HepG2 (cell line): ENCODE results near the gene ENO1. TPM values are rescaled to one million over a fixed set of nuclear protein-coding genes. Genes with fewer than 3 reads are reported as not detected.

ENCODE experiments used
- ATF6 ChIP-seq: sonication (generic); formaldehyde crosslinking; conservative IDR thresholded peaks from 2 replicates; pipeline ENCODE4 v1.4.0; 2020; ENCODE audit warnings: missing genetic modification reagents
- BCL6 ChIP-seq: IDR thresholded peaks from 2 replicates; pipeline ENCODE4 v1.6.1; 2016; ENCODE audit warnings: missing genetic modification reagents, missing compliant biosample characterization
- BORCS8-MEF2B ChIP-seq: sonication (generic); formaldehyde crosslinking; IDR thresholded peaks from 2 replicates; pipeline ENCODE4 v1.8.0; 2022; ENCODE audit warnings: mild to moderate bottlenecking, missing genetic modification reagents
- GLI4 ChIP-seq: sonication (generic); formaldehyde crosslinking; IDR thresholded peaks from 2 replicates; pipeline ENCODE4 v1.5.1; 2020; ENCODE audit warnings: missing genetic modification reagents, mild to moderate bottlenecking, moderate library complexity, borderline replicate concordance
- HOXA9 ChIP-seq: sonication (generic); formaldehyde crosslinking; IDR thresholded peaks from 2 replicates; pipeline ENCODE4 v1.8.1; 2022; ENCODE audit warnings: missing genetic modification reagents, mild to moderate bottlenecking, moderate library complexity, borderline replicate concordance
- IRF2 ChIP-seq: IDR thresholded peaks from 2 replicates; pipeline ENCODE4 v1.6.1; 2018; ENCODE audit warnings: missing genetic modification reagents, missing compliant biosample characterization
- JUN ChIP-seq: sonication (generic); formaldehyde crosslinking; IDR thresholded peaks from 2 replicates; pipeline ENCODE4 v1.4.0; 2020; ENCODE audit warnings: mild to moderate bottlenecking, missing genetic modification reagents
- KLF16 ChIP-seq, 2 experiments: sonication (generic) in 1 of 2; formaldehyde crosslinking in 1 of 2; IDR thresholded peaks; 2 replicates each; pipeline versions ENCODE4 v1.6.1 to v1.8.0; 2016 to 2023; ENCODE audit warnings: missing genetic modification reagents in 2 of 2, missing compliant biosample characterization in 1 of 2
- NAIF1 ChIP-seq: sonication (generic); formaldehyde crosslinking; IDR thresholded peaks from 2 replicates; pipeline ENCODE4 v1.5.0; 2020; ENCODE audit warnings: mild to moderate bottlenecking, missing genetic modification reagents, borderline replicate concordance
- NONO ChIP-seq, 2 experiments: fragments of 450-650 bp in 1 of 2; sonication (generic) in 1 of 2; formaldehyde crosslinking in 1 of 2; IDR thresholded peaks in 1 of 2; conservative IDR thresholded peaks in 1 of 2; 2 replicates each; pipeline versions ENCODE4 v1.6.1 to v1.8.0; 2017 to 2022; ENCODE audit warnings: mild to moderate bottlenecking in 1 of 2, missing genetic modification reagents in 1 of 2, moderate library complexity in 1 of 2
- SKI ChIP-seq: fragments of 450-650 bp; IDR thresholded peaks from one replicate; pipeline ENCODE4 v1.6.1; 2018; ENCODE audit warnings: mild to moderate bottlenecking; ENCODE audit not compliant: partially characterized antibody
- SOX13 ChIP-seq, 3 experiments: fragments of 450-650 bp in 1 of 3; sonication (generic) in 1 of 3; formaldehyde crosslinking in 1 of 3; IDR thresholded peaks in 2 of 3; conservative IDR thresholded peaks in 1 of 3; 2 replicates each; pipeline versions ENCODE4 v1.5.0 to v1.6.1; 2016 to 2020; ENCODE audit warnings: antibody characterized with exemption in 1 of 3, mild to moderate bottlenecking in 1 of 3, missing compliant biosample characterization in 1 of 3, missing genetic modification reagents in 1 of 3, moderate library complexity in 1 of 3
- SOX6 ChIP-seq, 2 experiments: fragments of 450-650 bp in 1 of 2; sonication (generic) in 1 of 2; formaldehyde crosslinking in 1 of 2; IDR thresholded peaks; 2 replicates each; pipeline versions ENCODE4 v1.4.0 to v1.6.1; 2017 to 2020; ENCODE audit warnings: antibody characterized with exemption in 1 of 2, mild to moderate bottlenecking in 1 of 2, missing genetic modification reagents in 1 of 2
- SUZ12 ChIP-seq: fragments of 150-350 bp; IDR thresholded peaks from 2 replicates; pipeline ENCODE4 v1.6.1; 2014; ENCODE audit warnings: low read depth, low read length
- ZBTB2 ChIP-seq: sonication (generic); formaldehyde crosslinking; IDR thresholded peaks from 2 replicates; pipeline ENCODE4 v1.8.0; 2022; ENCODE audit warnings: low read depth, missing genetic modification reagents
- ZBTB7A ChIP-seq: sonication (generic); formaldehyde crosslinking; IDR thresholded peaks from 2 replicates; pipeline ENCODE4 v1.8.0; 2022; ENCODE audit warnings: mild to moderate bottlenecking, missing genetic modification reagents
- ZFP90 ChIP-seq: sonication (generic); formaldehyde crosslinking; IDR thresholded peaks from 2 replicates; pipeline ENCODE4 v1.8.0; 2022; ENCODE audit warnings: missing genetic modification reagents, mild to moderate bottlenecking, inconsistent platforms, borderline replicate concordance
- ZMAT3 ChIP-seq: sonication (generic); formaldehyde crosslinking; conservative IDR thresholded peaks from 2 replicates; pipeline ENCODE4 v1.7.0; 2021; ENCODE audit warnings: missing genetic modification reagents
- ZNF274 ChIP-seq: sonication (generic); formaldehyde crosslinking; IDR thresholded peaks from 2 replicates; pipeline ENCODE4 v1.5.1; 2020; ENCODE audit warnings: mild to moderate bottlenecking, missing genetic modification reagents
- ZNF337 ChIP-seq: sonication (generic); formaldehyde crosslinking; IDR thresholded peaks from 2 replicates; pipeline ENCODE4 v1.5.1; 2020; ENCODE audit warnings: missing genetic modification reagents, low read depth, mild to moderate bottlenecking, borderline replicate concordance
- ZNF530 ChIP-seq: sonication (generic); formaldehyde crosslinking; IDR thresholded peaks from 2 replicates; pipeline ENCODE4 v1.5.0; 2020; ENCODE audit warnings: low read depth, mild to moderate bottlenecking, missing genetic modification reagents
- ZNF605 ChIP-seq: sonication (generic); formaldehyde crosslinking; IDR thresholded peaks from 2 replicates; pipeline ENCODE4 v1.8.0; 2022; ENCODE audit warnings: mild to moderate bottlenecking, missing genetic modification reagents
- ZSCAN31 ChIP-seq: sonication (generic); formaldehyde crosslinking; IDR thresholded peaks from 2 replicates; pipeline ENCODE4 v1.5.0; 2020; ENCODE audit warnings: low read depth, mild to moderate bottlenecking, missing genetic modification reagents
- polyA plus RNA-seq, 8 experiments: library from polyadenylated mRNA; depleted of rRNA in 3 of 8; stranded (reverse) in 7 of 8; unstranded in 1 of 8; fragments of >200 nt; fragmentation: Illumina TruSeq in 4 of 8; extraction: Trizol in 4 of 8; gene quantifications; 2 replicates each; pipeline versions ENCODE4 v1.2.1 to v1.2.3, GENCODE V29; 2011 to 2016; ENCODE audit warnings: low read depth in 4 of 8, missing spikeins in 1 of 8, mixed read lengths in 1 of 8; ENCODE audit not compliant: insufficient read depth in 1 of 8
- total RNA-seq, 5 experiments: library from RNA; depleted of rRNA; stranded (reverse); fragments of >200 nt; fragmentation: Illumina TruSeq; extraction: Trizol; gene quantifications; 2 replicates each; pipeline ENCODE4 v1.2.3, GENCODE V29; 2016; ENCODE audit warnings: low read depth in 1 of 5
- TF ChIP-seq, protein P1 (sequence below): sonication (generic); formaldehyde crosslinking; conservative IDR thresholded peaks from 2 replicates; pipeline ENCODE4 v1.4.0; 2020; ENCODE audit warnings: missing genetic modification reagents
- TF ChIP-seq, protein P2 (sequence below): sonication (generic); formaldehyde crosslinking; IDR thresholded peaks from 2 replicates; pipeline ENCODE4 v1.5.1; 2020; ENCODE audit warnings: missing genetic modification reagents, mild to moderate bottlenecking, borderline replicate concordance

The ENO1 gene
- total and polyA plus RNA-seq, 2 of the 13 experiments (the other 11 are each of a cell fraction or from before 2014, with no cell fraction given) = 1,559 to 3,103 TPM

DNA sequence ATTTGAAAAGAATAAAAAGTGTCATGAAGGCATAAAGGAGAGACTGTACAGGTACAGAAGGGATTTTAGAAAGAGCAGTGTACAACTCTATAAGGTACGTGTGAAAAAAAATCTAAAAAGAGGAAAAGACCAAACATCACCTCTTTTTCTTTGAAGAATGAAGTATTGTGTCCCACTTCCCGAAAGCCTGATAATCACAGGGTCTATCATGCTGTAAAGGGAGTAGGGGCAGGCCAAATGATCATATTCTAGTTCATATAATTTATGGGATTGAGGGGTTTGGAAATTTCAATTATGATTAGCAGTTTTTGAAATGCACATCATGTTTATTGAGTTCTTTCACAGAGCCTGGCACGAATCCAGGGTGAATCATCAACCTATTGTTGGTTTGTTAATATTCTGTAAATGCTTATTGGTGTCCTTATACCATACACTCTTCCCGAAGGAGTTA is 60.1 kb downstream of the ENO1 start (continued):
- TF ChIP-seq ATF6 (CRISPR knock-in tag) = no peak
- TF ChIP-seq JUN (CRISPR knock-in tag) = no peak
- no peak for TF ChIP-seq SKI
- TF ChIP-seq BCL6 = no peak
- TF ChIP-seq, protein P1, sequence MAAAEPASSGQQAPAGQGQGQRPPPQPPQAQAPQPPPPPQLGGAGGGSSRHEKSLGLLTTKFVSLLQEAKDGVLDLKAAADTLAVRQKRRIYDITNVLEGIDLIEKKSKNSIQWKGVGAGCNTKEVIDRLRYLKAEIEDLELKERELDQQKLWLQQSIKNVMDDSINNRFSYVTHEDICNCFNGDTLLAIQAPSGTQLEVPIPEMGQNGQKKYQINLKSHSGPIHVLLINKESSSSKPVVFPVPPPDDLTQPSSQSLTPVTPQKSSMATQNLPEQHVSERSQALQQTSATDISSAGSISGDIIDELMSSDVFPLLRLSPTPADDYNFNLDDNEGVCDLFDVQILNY (CRISPR knock-in tag) = no peak
- TF ChIP-seq ZSCAN31 = peak; percentile 42; the same call in 1 of the 2 replicates
- TF ChIP-seq KLF16 (CRISPR knock-in tag; IDR thresholded peaks at IDR 0.05) = no peak
- no peak for TF ChIP-seq ZFP90 (CRISPR knock-in tag)
- TF ChIP-seq ZNF337 = 0 out of 2 replicates have a peak, but pooled peaks have one; percentile 39
- TF ChIP-seq SOX6 (IDR thresholded peaks at IDR 0.05) = no peak
- TF ChIP-seq SOX6 (CRISPR knock-in tag; IDR thresholded peaks at IDR 0.05) = peak; percentile 15; the same call in 1 of the 2 replicates
- no peak for TF ChIP-seq ZNF530 (CRISPR knock-in tag)
- no peak for TF ChIP-seq HOXA9 (CRISPR knock-in tag)
- TF ChIP-seq SUZ12 = no peak
- no peak for TF ChIP-seq GLI4
- TF ChIP-seq ZNF605 (CRISPR knock-in tag) = no peak
- TF ChIP-seq BORCS8-MEF2B = no peak
- no peak for TF ChIP-seq IRF2 (CRISPR knock-in tag)
- TF ChIP-seq, protein P2, sequence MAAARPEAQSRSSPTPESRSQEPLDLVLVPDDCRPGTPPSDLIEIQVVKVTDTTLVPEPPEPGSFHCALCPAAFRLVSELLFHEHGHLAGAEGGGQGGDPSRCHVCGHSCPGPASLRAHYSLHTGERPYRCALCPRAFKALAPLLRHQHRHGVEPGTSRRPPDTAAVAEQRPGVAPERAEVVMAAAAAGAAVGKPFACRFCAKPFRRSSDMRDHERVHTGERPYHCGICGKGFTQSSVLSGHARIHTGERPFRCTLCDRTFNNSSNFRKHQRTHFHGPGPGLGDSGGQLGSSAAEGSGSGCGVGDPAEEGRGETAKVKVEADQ = peak; percentile 12; the same call in 1 of the 2 replicates
- TF ChIP-seq ZBTB2 (CRISPR knock-in tag) = peak; percentile 2; the same call in 1 of the 2 replicates
- no peak for TF ChIP-seq NONO (IDR thresholded peaks at IDR 0.05)
- no peak for TF ChIP-seq NONO (CRISPR knock-in tag; conservative IDR thresholded peaks at IDR 0.05)
- 0 out of 2 replicates have a peak, but pooled peaks have one; percentile 21 for TF ChIP-seq ZMAT3 (CRISPR knock-in tag)
- no peak for TF ChIP-seq SOX13 (IDR thresholded peaks at IDR 0.05)
- peak in 1 of 2 experiments; percentile 23; a peak in 1 of 4 replicates for TF ChIP-seq SOX13 (CRISPR knock-in tag; conservative IDR thresholded peaks at IDR 0.05 in 1 of 2, IDR thresholded peaks at IDR 0.05 in 1 of 2)
- TF ChIP-seq ZNF274 (CRISPR knock-in tag) = no peak
- TF ChIP-seq NAIF1 (CRISPR knock-in tag) = 0 out of 2 replicates have a peak, but pooled peaks have one; percentile 22
- TF ChIP-seq ZBTB7A = no peak
